Activated CD4-positive, alpha-beta memory T cell treated with anti-CD3 and anti-CD28 coated beads for 36 hours (primary cell): Measurements from ENCODE around the gene B3GLCT. TPM values are rescaled to one million over a fixed set of nuclear protein-coding genes. Genes with fewer than 3 reads are reported as not detected.
"Not testable (repeated sequence)": the region's sequence is repeated elsewhere in the genome, so short reads cannot be mapped to it uniquely, and the experiment has no call there.

Source experiments
- CTCF ChIA-PET: fragments of 350-600 bp; sonication (Branson Sonifier 250); formaldehyde crosslinking; loops from one replicate; lab custom pipeline; 2021; ENCODE audit warnings: antibody characterized with exemption, inconsistent platforms; lab: Charles Lee
- POLR2A ChIA-PET: fragments of 350-600 bp; sonication (Branson Sonifier 250); formaldehyde crosslinking; loops from one replicate; lab custom pipeline; 2021; ENCODE audit warnings: antibody characterized with exemption; lab: Charles Lee
- DNase-seq: peaks from one replicate; pipeline ENCODE4 v3.0.0-alpha.2; 2020
- H3K27ac Mint-ChIP-seq: one replicate; pipeline ENCODE4 v1.8.0; 2021; ENCODE audit warnings: mixed read lengths
- H3K27me3 Mint-ChIP-seq: one replicate; pipeline ENCODE4 v1.8.0; 2021; ENCODE audit warnings: mixed read lengths
- H3K36me3 Mint-ChIP-seq: one replicate; pipeline ENCODE4 v1.8.0; 2021; ENCODE audit warnings: mixed read lengths
- H3K4me1 Mint-ChIP-seq: one replicate; pipeline ENCODE4 v1.8.0; 2021; ENCODE audit warnings: low read depth, mixed read lengths
- H3K4me3 Mint-ChIP-seq: one replicate; pipeline ENCODE4 v1.8.0; 2021; ENCODE audit warnings: mild to moderate bottlenecking, mixed read lengths
- H3K9me3 Mint-ChIP-seq: one replicate; pipeline ENCODE4 v1.8.0; 2021; ENCODE audit warnings: mixed read lengths
- intact Hi-C: fragments of 100-400 bp; cut with micrococcal nuclease; formaldehyde crosslinking; loops from one replicate; pipeline ENCODE4 v1.15.1; 2023
- total RNA-seq, 2 experiments: library from RNA; stranded (reverse); gene quantifications; one replicate each; pipeline ENCODE4 v1.2.3, GENCODE V29; 2021

Gene B3GLCT
- total RNA-seq, 2 experiments from 2014 or later, result 2.6 to 2.8 TPM

DNA sequence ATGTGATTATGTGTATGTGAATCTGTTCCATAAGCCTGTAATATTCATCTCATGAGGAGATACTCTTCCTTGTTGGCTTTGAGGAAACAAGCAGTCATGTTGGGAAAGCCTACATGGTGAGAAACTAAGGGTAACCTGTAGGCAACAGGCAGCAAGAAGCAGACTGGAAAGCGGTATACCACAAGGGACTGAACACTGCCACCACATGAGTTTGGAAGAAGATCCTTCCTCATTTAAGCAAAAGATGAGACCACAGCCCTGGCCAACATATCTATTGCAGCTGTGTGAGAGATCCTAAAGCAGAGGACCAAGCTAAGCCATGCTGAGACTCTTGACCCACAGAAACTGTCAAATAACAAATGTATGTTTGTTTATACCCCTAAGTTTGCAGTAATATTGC, 134.8 kb downstream of the B3GLCT start:
- POLR2A ChIA-PET, result no interaction called here

DNA sequence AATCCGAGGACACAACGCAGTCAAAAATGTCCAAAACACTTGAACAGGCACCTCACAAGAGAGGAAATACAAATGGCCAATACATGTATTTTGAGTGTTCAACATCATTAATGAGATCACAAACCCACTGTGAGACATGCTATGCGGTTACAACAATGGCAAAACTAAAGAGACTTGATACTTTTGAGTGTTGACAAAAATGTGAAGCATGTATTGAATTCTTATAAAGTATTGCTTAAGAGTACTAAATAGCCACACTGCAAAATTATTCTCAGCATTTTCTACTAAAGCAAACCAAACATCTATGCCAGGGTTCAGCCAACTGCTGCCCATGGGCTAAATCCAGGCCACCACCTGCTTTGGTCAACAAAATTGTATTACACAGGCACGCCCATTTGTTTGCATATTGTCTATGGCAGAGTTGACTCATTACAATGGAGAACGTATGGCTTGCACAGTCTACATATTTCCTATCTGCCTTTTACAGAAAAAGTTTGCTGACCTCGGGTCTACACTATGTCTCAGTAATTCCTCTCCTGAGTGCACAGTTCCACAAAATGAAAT, 135.3 kb downstream of the B3GLCT start:
- no peak for DNase-seq
- CTCF ChIA-PET, result no interaction called here
- POLR2A ChIA-PET, result no interaction called here
- peaks cover 8% of the 10 kb centered on the region for H3K36me3 Mint-ChIP-seq
- H3K27me3 Mint-ChIP-seq, result peaks cover 2% of the 10 kb centered on the region
- no peaks in the 10 kb centered on the region for H3K4me1 Mint-ChIP-seq
- no peak overlapping the region for H3K27ac Mint-ChIP-seq
- intact Hi-C loops, result no loop called here
- peaks cover 20% of the 10 kb centered on the region for H3K9me3 Mint-ChIP-seq
- no peak overlapping the region for H3K4me3 Mint-ChIP-seq

More for the DNA sequence above, 134.8 kb downstream of the B3GLCT start:
- no peak for DNase-seq
- no peaks in the 10 kb centered on the region for H3K4me1 Mint-ChIP-seq
- H3K27me3 Mint-ChIP-seq, result peaks cover 2% of the 10 kb centered on the region
- no peak overlapping the region for H3K4me3 Mint-ChIP-seq
- peaks cover 20% of the 10 kb centered on the region for H3K9me3 Mint-ChIP-seq
- no peak overlapping the region for H3K27ac Mint-ChIP-seq
- intact Hi-C loops, result no loop called here
- CTCF ChIA-PET, result no interaction called here
- peaks cover 12% of the 10 kb centered on the region for H3K36me3 Mint-ChIP-seq

DNA sequence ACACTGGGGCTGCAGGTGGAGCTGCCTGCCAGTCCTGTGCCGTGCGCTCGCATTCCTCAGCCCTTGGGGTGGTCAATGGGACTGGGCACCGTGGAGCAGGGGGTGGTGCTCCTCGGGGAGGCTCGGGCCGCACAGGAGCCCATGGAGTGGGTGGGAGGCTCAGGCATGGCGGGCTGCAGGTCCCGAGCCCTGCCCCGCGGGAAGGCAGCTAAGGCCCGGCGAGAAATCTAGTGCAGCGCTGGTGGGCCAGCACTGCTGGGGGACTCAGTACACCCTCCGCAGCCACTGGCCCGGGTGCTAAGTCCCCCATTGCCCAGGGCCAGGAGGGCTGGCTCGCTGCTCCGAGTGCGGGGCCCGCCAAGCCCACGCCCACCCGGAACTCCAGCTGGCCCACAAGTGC, 139.8 kb downstream of the B3GLCT start:
- H3K27ac Mint-ChIP-seq, H3K4me3 Mint-ChIP-seq, POLR2A ChIA-PET, intact Hi-C loops, CTCF ChIA-PET, H3K36me3 Mint-ChIP-seq, H3K27me3 Mint-ChIP-seq, H3K4me1 Mint-ChIP-seq, DNase-seq: not testable (repeated sequence)
- H3K9me3 Mint-ChIP-seq, result peaks cover 22% of the 10 kb centered on the region

DNA sequence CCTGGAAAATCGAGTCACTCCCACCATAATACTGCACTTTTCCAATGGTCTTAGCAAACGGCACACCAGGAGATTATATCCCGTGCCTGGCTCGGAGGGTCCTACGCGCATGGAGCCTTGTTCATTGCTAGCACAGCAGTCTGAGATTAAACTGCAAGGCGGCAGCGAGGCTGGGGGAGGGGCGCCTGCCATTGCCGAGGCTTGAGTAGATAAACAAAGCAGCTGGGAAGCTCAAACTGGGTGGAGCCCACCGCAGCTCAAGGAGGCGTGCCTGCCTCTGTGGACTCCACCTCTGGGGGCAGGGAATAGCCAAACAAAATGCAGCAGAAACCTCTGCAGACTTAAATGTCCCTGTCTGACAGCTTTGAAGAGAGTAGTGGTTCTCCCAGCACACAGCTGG, 141.1 kb downstream of the B3GLCT start:
- H3K27ac Mint-ChIP-seq, DNase-seq, H3K4me1 Mint-ChIP-seq, H3K4me3 Mint-ChIP-seq, H3K36me3 Mint-ChIP-seq, intact Hi-C loops, H3K27me3 Mint-ChIP-seq, POLR2A ChIA-PET, CTCF ChIA-PET: not testable (repeated sequence)
- peaks cover 22% of the 10 kb centered on the region for H3K9me3 Mint-ChIP-seq

DNA sequence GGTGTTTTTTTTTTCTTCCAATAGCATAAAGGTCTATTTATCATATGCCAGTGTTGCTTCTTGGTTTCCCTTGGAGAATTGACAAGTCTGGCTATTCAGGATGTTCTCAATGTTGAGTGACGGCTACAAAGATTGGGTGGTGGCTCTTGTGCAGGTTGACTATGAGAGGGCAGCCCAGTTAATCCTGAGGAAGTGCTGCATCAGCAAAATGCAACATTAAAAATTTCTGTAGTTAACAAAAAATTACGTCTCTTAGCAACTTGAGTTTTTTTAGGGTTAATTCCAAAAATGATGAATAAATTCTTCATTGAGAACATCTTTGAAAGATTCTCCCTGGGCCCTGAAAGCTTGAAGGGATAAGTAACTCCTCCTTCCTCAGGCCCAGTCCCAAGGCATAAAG, 147.1 kb downstream of the B3GLCT start:
- no peak for DNase-seq
- intact Hi-C loops, result no loop called here
- peaks cover 9% of the 10 kb centered on the region for H3K27me3 Mint-ChIP-seq
- CTCF ChIA-PET, result no interaction called here
- no peaks in the 10 kb centered on the region for H3K36me3 Mint-ChIP-seq
- no peak overlapping the region for H3K4me3 Mint-ChIP-seq
- no peaks in the 10 kb centered on the region for H3K4me1 Mint-ChIP-seq
- no peak overlapping the region for H3K27ac Mint-ChIP-seq
- H3K9me3 Mint-ChIP-seq, result no peaks in the 10 kb centered on the region
- POLR2A ChIA-PET, result interaction anchor here (0.6 kb wide), 1 partner anchor 178 kb away, joined by 3 read pairs; no protein-coding TSS in a partner anchor

DNA sequence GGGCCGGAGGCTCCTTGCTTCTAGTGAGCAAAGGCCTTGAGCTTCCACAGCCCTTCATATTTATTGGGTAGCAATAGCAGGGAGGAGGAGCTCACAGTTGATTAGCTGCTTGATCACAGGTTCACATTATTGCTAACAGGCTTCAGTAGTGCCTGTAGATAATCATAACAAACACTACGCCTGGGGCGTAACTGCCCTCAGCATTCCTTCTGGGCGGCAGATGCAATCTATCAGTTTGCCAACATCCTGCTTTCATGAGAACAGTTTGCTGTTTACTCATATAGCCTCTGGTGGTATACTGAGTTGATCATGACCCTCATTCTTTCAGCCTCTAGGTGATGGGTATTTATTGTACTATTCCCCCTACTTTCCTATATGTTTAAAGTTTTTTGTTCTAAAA, 149.4 kb downstream of the B3GLCT start:
- CTCF ChIA-PET, result no interaction called here
- intact Hi-C loops, result no loop called here

DNA sequence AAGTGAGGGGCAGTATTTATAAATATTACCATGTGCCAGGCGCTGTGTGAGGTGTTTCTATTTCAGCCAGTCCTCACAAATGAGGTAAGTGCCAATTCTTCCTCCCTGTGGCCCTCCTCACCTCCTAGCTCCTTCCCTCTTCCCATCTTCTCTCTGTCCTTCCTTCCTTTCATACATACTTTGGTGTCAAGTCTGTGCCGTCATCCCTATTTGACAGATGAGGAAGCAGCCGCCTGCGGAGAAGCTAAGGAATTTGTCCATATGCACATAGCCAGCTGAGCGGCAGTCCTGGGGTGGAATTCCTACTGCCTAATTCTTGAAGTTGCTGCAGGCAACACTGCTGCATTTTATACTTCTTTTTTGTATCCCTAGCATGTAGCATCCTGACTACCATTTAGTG, 150.8 kb downstream of the B3GLCT start:
- no peaks in the 10 kb centered on the region for H3K36me3 Mint-ChIP-seq
- no peak overlapping the region for H3K4me3 Mint-ChIP-seq
- intact Hi-C loops, result no loop called here
- CTCF ChIA-PET, result no interaction called here
- H3K9me3 Mint-ChIP-seq, result peaks cover 13% of the 10 kb centered on the region
- no peak overlapping the region for H3K27ac Mint-ChIP-seq
- POLR2A ChIA-PET, result no interaction called here
- DNase-seq, result no peak
- H3K27me3 Mint-ChIP-seq, result peaks cover 10% of the 10 kb centered on the region
- H3K4me1 Mint-ChIP-seq, result no peaks in the 10 kb centered on the region

More for the DNA sequence above, 149.4 kb downstream of the B3GLCT start:
- peaks cover under 1% of the 10 kb centered on the region for H3K9me3 Mint-ChIP-seq
- H3K27me3 Mint-ChIP-seq, result peaks cover 10% of the 10 kb centered on the region
- H3K36me3 Mint-ChIP-seq, result no peaks in the 10 kb centered on the region
- no peak for DNase-seq
- POLR2A ChIA-PET, result no interaction called here
- H3K27ac Mint-ChIP-seq, result no peak overlapping the region
- no peaks in the 10 kb centered on the region for H3K4me1 Mint-ChIP-seq
- H3K4me3 Mint-ChIP-seq, result no peak overlapping the region

DNA sequence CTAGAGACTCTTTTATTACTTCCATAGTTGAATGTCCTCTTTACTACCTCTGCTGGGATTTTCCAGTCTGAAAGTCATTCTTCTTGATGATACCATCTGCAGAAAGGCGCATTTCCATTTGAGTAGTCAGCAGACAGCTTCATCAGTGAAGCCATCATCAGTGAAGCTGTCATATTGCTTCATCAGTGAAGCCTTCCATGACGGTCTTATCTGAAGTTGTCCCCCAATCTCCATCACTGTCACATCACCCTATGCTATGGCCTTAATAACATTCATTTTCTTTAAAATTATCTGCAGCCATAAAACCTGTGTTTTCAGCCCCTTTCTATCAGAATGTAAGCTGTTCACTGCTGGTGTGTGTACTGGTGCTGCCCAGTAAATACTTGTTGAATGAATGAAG, 151.6 kb downstream of the B3GLCT start:
- DNase-seq, result no peak
- ChIA-PET POLR2A (no interaction called here), CTCF (interaction anchor here (1.6 kb wide), 1 partner anchor 73 kb away, joined by 5 read pairs; no protein-coding TSS in a partner anchor)
- Mint-ChIP-seq H3K4me1 (no peaks in the 10 kb centered on the region), H3K4me3 (no peak overlapping the region), H3K27me3 (peaks cover 10% of the 10 kb centered on the region), H3K9me3 (peaks cover 21% of the 10 kb centered on the region), H3K27ac (no peak overlapping the region), H3K36me3 (no peaks in the 10 kb centered on the region)
- intact Hi-C loops, result no loop called here

DNA sequence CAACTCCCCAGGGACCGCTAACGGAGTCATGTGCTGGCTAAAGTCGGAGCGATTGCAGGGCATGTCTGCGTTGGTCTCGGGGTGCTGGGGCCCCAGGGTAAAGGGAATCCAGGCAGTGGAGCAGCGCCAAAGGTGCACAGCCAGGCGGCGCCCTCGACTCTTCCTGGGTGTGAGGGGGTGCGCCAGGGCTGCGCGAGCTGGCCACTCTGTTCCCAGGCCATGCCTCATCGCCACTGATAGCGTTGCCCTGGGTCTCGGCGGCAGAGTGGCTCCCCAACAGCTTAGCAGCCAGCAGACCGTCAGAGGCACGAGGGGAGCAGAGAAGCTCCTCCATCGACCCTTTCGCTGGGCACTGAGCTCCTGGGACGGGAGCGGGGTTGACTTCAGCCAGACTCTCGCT, 152.7 kb downstream of the B3GLCT start:
- H3K36me3 Mint-ChIP-seq, result no peaks in the 10 kb centered on the region
- no peak overlapping the region for H3K27ac Mint-ChIP-seq
- POLR2A ChIA-PET, result no interaction called here
- no peak overlapping the region for H3K4me3 Mint-ChIP-seq
- intact Hi-C loops, result no loop called here
- H3K27me3 Mint-ChIP-seq, result peaks cover 10% of the 10 kb centered on the region
- CTCF ChIA-PET, result interaction anchor here (1.6 kb wide), 1 partner anchor 72 kb away, joined by 5 read pairs; no protein-coding TSS in a partner anchor
- H3K9me3 Mint-ChIP-seq, result peaks cover 27% of the 10 kb centered on the region
- H3K4me1 Mint-ChIP-seq, result no peaks in the 10 kb centered on the region
- DNase-seq, result no peak

DNA sequence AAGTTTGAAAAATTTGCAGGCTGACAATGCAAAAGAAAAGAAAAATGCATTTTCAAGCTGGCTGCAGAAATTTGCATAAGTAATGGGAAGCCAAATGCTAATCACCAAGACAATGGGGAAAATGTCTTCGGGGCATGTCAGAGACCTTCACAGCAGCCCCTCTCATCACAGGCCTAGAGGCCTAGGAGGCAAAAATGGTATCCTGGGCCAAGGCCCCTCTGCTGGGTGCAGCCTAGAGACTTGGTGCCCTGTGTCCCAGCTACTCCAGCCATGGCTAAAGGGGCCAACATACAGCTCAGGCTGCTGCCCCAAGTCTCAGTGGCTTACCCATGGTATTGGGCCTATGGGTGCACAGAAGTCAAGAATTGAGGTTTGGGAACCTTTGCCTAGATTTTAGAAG, 155.2 kb downstream of the B3GLCT start:
- H3K27me3 Mint-ChIP-seq, result peaks cover 8% of the 10 kb centered on the region

DNA sequence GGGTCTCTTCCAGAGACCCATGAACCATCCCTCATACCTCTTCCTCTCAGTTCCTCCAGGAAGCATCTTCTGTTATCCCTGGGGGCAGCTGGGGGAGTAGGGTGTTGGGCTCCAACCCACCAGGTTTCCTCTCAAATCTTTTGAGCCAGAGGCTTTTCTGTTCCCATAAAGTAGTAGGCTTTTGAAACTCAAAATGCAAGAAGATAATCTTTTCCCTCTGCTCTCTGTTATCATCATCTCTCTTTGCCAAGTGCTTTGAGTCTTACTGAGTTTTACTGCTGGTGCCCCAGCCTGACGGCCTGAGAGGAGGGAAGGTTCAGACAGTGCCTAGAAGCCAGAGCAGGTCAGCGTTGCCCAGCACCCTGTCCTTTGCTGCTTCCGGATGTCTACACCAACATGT, 157.2 kb downstream of the B3GLCT start:
- no peaks in the 10 kb centered on the region for H3K36me3 Mint-ChIP-seq
- ChIA-PET CTCF (no interaction called here), POLR2A (no interaction called here)
- intact Hi-C loops, result no loop called here
- H3K4me3 Mint-ChIP-seq, result no peak overlapping the region
- H3K27ac Mint-ChIP-seq, result no peak overlapping the region
- peaks cover under 1% of the 10 kb centered on the region for H3K27me3 Mint-ChIP-seq
- H3K9me3 Mint-ChIP-seq, result peaks cover 27% of the 10 kb centered on the region
- DNase-seq, result no peak
- no peaks in the 10 kb centered on the region for H3K4me1 Mint-ChIP-seq

More for the DNA sequence above, 155.2 kb downstream of the B3GLCT start:
- Mint-ChIP-seq H3K36me3 (no peaks in the 10 kb centered on the region), H3K9me3 (peaks cover 27% of the 10 kb centered on the region), H3K27ac (no peak overlapping the region), H3K4me3 (no peak overlapping the region), H3K4me1 (no peaks in the 10 kb centered on the region)
- ChIA-PET CTCF (no interaction called here), POLR2A (no interaction called here)
- DNase-seq, result no peak
- intact Hi-C loops, result no loop called here

DNA sequence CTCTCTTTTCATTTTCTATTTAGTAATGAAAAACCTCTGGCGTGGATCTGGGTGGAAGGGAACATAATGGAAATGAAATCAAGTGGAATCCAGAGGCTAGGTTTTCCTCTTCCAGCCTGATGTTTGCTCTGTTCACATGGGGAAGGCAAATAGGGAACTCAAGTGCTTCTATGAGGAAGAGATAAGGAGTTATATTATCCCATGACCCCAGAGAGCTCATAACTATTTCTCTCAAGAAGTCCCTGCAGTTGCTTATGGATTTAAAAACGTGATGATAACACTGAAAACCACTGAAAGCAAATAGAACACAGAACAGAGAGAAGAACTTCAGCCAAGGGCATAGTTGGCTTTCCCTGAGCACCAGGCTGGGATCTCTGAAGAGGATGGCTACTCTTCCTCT, 157.8 kb downstream of the B3GLCT start:
- no peaks in the 10 kb centered on the region for H3K36me3 Mint-ChIP-seq
- no peak overlapping the region for H3K27ac Mint-ChIP-seq
- no peak overlapping the region for H3K4me3 Mint-ChIP-seq
- no peak for DNase-seq
- H3K4me1 Mint-ChIP-seq, result no peaks in the 10 kb centered on the region
- H3K27me3 Mint-ChIP-seq, result peaks cover 1% of the 10 kb centered on the region
- POLR2A ChIA-PET, result no interaction called here
- peaks cover 27% of the 10 kb centered on the region for H3K9me3 Mint-ChIP-seq
- intact Hi-C loops, result no loop called here
- CTCF ChIA-PET, result no interaction called here

DNA sequence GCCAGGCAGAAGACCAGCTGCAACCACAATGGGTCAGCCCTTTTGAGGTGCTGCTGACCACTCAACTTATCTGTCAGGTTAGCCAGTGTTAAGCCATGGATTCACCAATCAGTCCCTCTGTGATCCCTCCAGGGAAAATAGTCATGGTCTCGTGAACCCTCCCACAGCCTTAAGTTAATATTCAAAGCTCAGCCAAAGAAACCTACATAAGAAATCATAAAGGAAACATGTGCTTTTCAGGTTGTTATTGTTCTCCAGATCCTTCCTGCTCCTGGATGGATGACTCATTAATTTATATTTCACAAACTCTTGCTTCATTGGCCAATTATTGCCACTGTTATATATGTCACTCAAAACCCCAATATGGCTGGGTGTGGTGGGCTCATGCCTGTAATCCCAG, 161.9 kb downstream of the B3GLCT start:
- peaks cover 18% of the 10 kb centered on the region for H3K9me3 Mint-ChIP-seq
- H3K4me3 Mint-ChIP-seq, result no peak overlapping the region
- no peak for DNase-seq
- H3K27me3 Mint-ChIP-seq, result peaks cover 1% of the 10 kb centered on the region
- H3K36me3 Mint-ChIP-seq, result no peaks in the 10 kb centered on the region
- H3K4me1 Mint-ChIP-seq, result no peaks in the 10 kb centered on the region
- no peak overlapping the region for H3K27ac Mint-ChIP-seq
- CTCF ChIA-PET, result no interaction called here
- POLR2A ChIA-PET, result no interaction called here
- intact Hi-C loops, result no loop called here
